Upper lobe of left lung (tissue), 6 donors: ENCODE data around the gene VEGFB. TPM values are rescaled to one million over a fixed set of nuclear protein-coding genes. Genes with fewer than 3 reads are reported as not detected.

Experiments used
- ATAC-seq, 2 donors: fragments of 200-7000 bp; cut with Tn5 transposase; one replicate each; pipeline ENCODE4 v1.9.1; 2022; ENCODE audit warnings: mild to moderate bottlenecking in 2 of 2, moderate library complexity in 2 of 2; ENCODE audit not compliant: low FRiP score in 2 of 2
- DNase-seq, 2 donors: peaks; one replicate each; pipeline ENCODE4 v3.0.0-alpha.2; 2019 to 2020
- H3K27ac ChIP-seq, 4 donors: fragments of 200-600 bp; sonication (generic); one replicate each; pipeline ENCODE4 v1.5.1; 2016 to 2019
- H3K27me3 ChIP-seq, 4 donors: fragments of 200-600 bp; sonication (generic); one replicate each; pipeline ENCODE4 v1.5.1; 2017 to 2019
- H3K36me3 ChIP-seq, 4 donors: fragments of 200-600 bp; sonication (generic); one replicate each; pipeline ENCODE4 v1.5.1; 2016 to 2019
- H3K4me1 ChIP-seq, 4 donors: fragments of 200-600 bp; sonication (generic); one replicate each; pipeline ENCODE4 v1.5.1; 2018 to 2019
- H3K4me3 ChIP-seq, 4 donors: fragments of 200-600 bp; sonication (generic); one replicate each; pipeline ENCODE4 v1.5.1; 2017 to 2019; ENCODE audit warnings: mild to moderate bottlenecking in 2 of 4, moderate library complexity in 1 of 4
- H3K9me3 ChIP-seq, 4 donors: fragments of 200-600 bp; sonication (generic); one replicate each; pipeline ENCODE4 v1.5.1; 2018 to 2019
- CTCF ChIP-seq, 6 experiments: fragments of 450-650 bp in 4 of 6; fragments of 200-600 bp in 2 of 6; sonication (generic) in 2 of 6; IDR thresholded peaks; one replicate each; pipeline ENCODE4 v1.5.1; 2016 to 2019; ENCODE audit warnings: antibody characterized with exemption in 6 of 6
- EP300 ChIP-seq, 4 donors: sonication (generic); formaldehyde crosslinking; IDR thresholded peaks; one replicate each; pipeline ENCODE4 v1.5.1; 2017; ENCODE audit warnings: antibody characterized with exemption in 4 of 4, control low read depth in 2 of 4
- POLR2A ChIP-seq, 4 donors: fragments of 450-650 bp; IDR thresholded peaks; one replicate each; pipeline ENCODE4 v1.5.1; 2016 to 2017; ENCODE audit warnings: antibody characterized with exemption in 4 of 4, mild to moderate bottlenecking in 2 of 4
- POLR2AphosphoS5 ChIP-seq, 2 donors: sonication (generic); formaldehyde crosslinking; IDR thresholded peaks; one replicate each; pipeline ENCODE4 v1.5.1; 2017; ENCODE audit warnings: antibody characterized with exemption in 2 of 2
- WGBS, 2 donors: methylation state at CpG; one replicate each; pipeline ENCODE4 v1.1.5; 2017 to 2018; 5-methylcytosine and 5-hydroxymethylcytosine counted together
- total RNA-seq, 6 donors: library from RNA; depleted of rRNA in 4 of 6; stranded (reverse); fragments of >200 nt in 4 of 6; gene quantifications; one replicate each; pipeline versions ENCODE4 v1.1.0 to v1.2.1, GENCODE V29; 2016 to 2021
- donor health status: DM: no; HTN: no; CAD: no; lungs with moderate emphysema.
- donor health status: DM: no; HTN: yes; CAD: no; lungs with severe emphysema.

Gene VEGFB
- 100 to 1,000 TPM in 3 of 6 donors, 10 to 100 TPM in 3; 25.1 to 171 (median 124) TPM for total RNA-seq

GRCh38 chr11:64233913-64234586 is at the start of gene VEGFB:
Gene VEGFB, plus strand, starts transcription at chr11:64234584. Its CDS starts 250 bp downstream, at chr11:64234834.
- peaks cover 0 to 19% (median 7%) of the 10 kb centered on the region in 4 donors for H3K36me3 ChIP-seq
- H3K9me3 ChIP-seq: no peaks in the 10 kb centered on the region
- peak within 1 kb of the TSS; percentile 66 to 94 (median 84) for H3K4me3 ChIP-seq
- no peaks in the 10 kb centered on the region for H3K27me3 ChIP-seq
- H3K4me1 ChIP-seq: peaks cover 52 to 80% (median 62%) of the 10 kb centered on the region in 4 donors
- peak within 1 kb of the TSS; percentile 69 to 91 (median 82) for H3K27ac ChIP-seq
- DNase-seq: peak; percentile 84 to 95
- WGBS, 2 donors: 10 to 40% methylated on average over 5 to 17 of the region's 62 CpGs
- TF ChIP-seq EP300 (IDR thresholded peaks at IDR 0.05): no peak
- peak in 2 of 4 donors; percentile 34 to 51 for TF ChIP-seq POLR2A (IDR thresholded peaks at IDR 0.05)
- peak in 2 of 6 experiments; percentile 6 to 8 for TF ChIP-seq CTCF (IDR thresholded peaks at IDR 0.05)
- TF ChIP-seq POLR2AphosphoS5 (IDR thresholded peaks at IDR 0.05): peak in 1 of 2 donors; percentile 64
- peak in 1 of 2 donors; percentile 83 for ATAC-seq

GRCh38 chr11:64185175-64185692 is 49.1 kb upstream of the VEGFB start:
- Histone ChIP-seq H3K27ac (peak overlapping the region; percentile 88 to 99 (median 92)), H3K4me3 (peak overlapping the region in 2 of 4 donors; percentile 43 to 54), H3K27me3 (no peaks in the 10 kb centered on the region), H3K4me1 (peaks cover 38 to 49% (median 43%) of the 10 kb centered on the region in 4 donors), H3K36me3 (peaks cover 0 to 9% (median 0%) of the 10 kb centered on the region in 4 donors), H3K9me3 (no peaks in the 10 kb centered on the region)
- 1% methylated on average over 17 to 44 of the region's 52 CpGs for WGBS, 2 donors
- DNase-seq: peak; percentile 92 to 95
- peak; percentile 91 to 97 for TF ChIP-seq POLR2AphosphoS5 (IDR thresholded peaks at IDR 0.05)
- TF ChIP-seq EP300 (IDR thresholded peaks at IDR 0.05): peak in 1 of 4 donors; percentile 39
- TF ChIP-seq POLR2A (IDR thresholded peaks at IDR 0.05): peak in 3 of 4 donors; percentile 97 to 99 (median 98)
- TF ChIP-seq CTCF (IDR thresholded peaks at IDR 0.05): peak; percentile 24 to 83 (median 66)
- ATAC-seq: peak; percentile 74 to 83

GRCh38 chr11:64185693-64186491 is 48.5 kb upstream of the VEGFB start, which contains the start of gene STIP1:
Gene STIP1, plus strand, starts transcription at chr11:64186171. Its CDS starts 91 bp downstream, at chr11:64186262.
- H3K9me3 ChIP-seq: no peaks in the 10 kb centered on the region
- peaks cover 33 to 46% (median 44%) of the 10 kb centered on the region in 4 donors for H3K4me1 ChIP-seq
- H3K36me3 ChIP-seq: peaks cover 0 to 13% (median 0%) of the 10 kb centered on the region in 4 donors
- peak; percentile 96 to 98 for DNase-seq
- H3K4me3 ChIP-seq: peak within 1 kb of the TSS in 2 of 4 donors; percentile 43 to 54
- TF ChIP-seq EP300 (IDR thresholded peaks at IDR 0.05) (peak in 1 of 4 donors; percentile 71), CTCF (IDR thresholded peaks at IDR 0.05) (peak; percentile 7 to 76 (median 49)), POLR2AphosphoS5 (IDR thresholded peaks at IDR 0.05) (peak; percentile 45 to 96), POLR2A (IDR thresholded peaks at IDR 0.05) (peak in 1 of 4 donors; percentile 44)
- H3K27ac ChIP-seq: peak within 1 kb of the TSS; percentile 88 to 99 (median 92)
- no peaks in the 10 kb centered on the region for H3K27me3 ChIP-seq
- WGBS, 2 donors: 0% methylated on average over 10 to 45 of the region's 74 CpGs
- ATAC-seq: peak; percentile 94 to 98

GRCh38 chr11:64186492-64187165 is 47.8 kb upstream of the VEGFB start:
- Histone ChIP-seq H3K27ac (peak overlapping the region in 2 of 4 donors; percentile 86 to 87), H3K4me1 (peaks cover 25 to 39% (median 36%) of the 10 kb centered on the region in 4 donors), H3K36me3 (peaks cover 0 to 13% (median 0%) of the 10 kb centered on the region in 4 donors), H3K4me3 (no peak overlapping the region), H3K27me3 (no peaks in the 10 kb centered on the region), H3K9me3 (no peaks in the 10 kb centered on the region)
- TF ChIP-seq POLR2A (IDR thresholded peaks at IDR 0.05): no peak
- TF ChIP-seq CTCF (IDR thresholded peaks at IDR 0.05): no peak
- no peak for TF ChIP-seq POLR2AphosphoS5 (IDR thresholded peaks at IDR 0.05)
- TF ChIP-seq EP300 (IDR thresholded peaks at IDR 0.05): no peak
- no peak for DNase-seq
- ATAC-seq: no peak
- WGBS, 2 donors: 2 to 4% methylated on average over 4 to 25 of the region's 48 CpGs
